NCI-H2171 treated with DMSO at 0.1 percent for 48 hours (cell line): ENCODE measurements around the gene TK2.

Experiments
- DNase-seq: peaks from one replicate; lab custom pipeline; 2025; lab: John Stamatoyannopoulos, UW

TK2 gene

GRCh38 chr16:66483689-66484452 is 66.1 kb downstream of the TK2 start:
- peak; percentile 71 for DNase-seq

DNA sequence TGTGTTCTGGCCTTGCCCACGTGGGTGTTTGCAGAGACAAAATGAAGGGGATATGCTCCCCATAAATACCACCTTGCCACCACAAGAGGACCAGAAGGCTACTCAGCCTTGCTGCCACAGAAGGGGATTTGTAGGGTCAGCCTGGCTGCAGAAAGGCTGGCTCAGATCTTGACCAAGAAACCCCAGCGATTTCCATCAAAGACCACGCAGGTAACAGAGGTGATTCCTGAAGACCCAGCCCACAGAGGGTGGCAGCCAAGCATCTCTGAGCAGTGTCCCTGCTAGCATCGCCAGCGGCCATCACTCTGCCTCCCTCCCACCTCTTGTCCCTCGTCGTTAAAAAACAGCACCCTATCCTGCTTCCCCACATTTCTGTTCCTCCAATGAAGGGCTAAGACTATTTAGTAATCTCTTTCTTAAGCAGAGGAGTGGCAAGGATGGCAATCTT is 68.0 kb downstream of the TK2 start:
- no peak for DNase-seq

- DNase-seq, result no peak
Observed at GRCh38 chr16:66481081-66481942, 68.6 kb downstream of the TK2 start.

DNA sequence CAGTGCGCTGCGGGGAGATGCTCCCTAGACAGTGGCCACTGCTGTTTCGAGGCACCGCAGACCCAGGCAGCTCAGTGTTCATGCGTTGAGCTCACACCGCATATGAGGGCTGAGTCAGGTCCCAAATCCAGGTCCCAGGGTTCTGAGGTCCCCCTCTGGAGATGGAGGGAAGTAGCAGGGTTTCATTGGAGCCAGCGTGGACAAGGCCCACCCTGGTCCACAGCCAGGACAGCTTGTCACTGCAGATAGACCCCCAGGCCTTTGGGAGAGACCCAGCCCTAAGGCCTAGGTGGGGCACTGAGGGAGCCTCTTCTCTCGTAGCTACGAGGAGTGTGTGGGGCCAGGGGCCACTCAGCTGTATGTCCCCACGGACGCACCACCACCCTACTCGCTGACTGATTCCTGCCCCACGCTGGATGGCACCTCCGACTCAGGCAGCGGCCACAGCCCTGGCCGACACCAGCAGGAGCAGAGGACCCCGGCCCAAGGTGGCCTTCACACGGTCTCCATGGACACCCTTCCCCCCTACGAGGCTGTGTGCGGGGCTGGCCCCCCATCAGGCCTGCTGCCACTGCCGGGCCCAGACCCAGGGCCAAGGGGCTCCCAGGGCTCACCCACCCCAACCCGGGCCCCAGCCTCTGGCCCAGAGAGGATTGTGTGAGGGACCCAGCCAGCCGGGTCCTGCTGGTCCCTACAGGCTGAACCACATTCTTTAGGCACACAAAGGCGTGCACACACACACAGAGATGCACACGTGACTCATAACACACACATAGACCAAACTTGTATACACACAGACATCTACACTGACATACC is 69.4 kb downstream of the TK2 start:
- no peak for DNase-seq

GRCh38 chr16:66479661-66480264 is 70.2 kb downstream of the TK2 start:
- no peak for DNase-seq

- DNase-seq, result peak; percentile 36
Observed at GRCh38 chr16:66478733-66479511, 71.0 kb downstream of the TK2 start.

- DNase-seq, result no peak
Observed at GRCh38 chr16:66477028-66477515, 72.8 kb downstream of the TK2 start.

DNA sequence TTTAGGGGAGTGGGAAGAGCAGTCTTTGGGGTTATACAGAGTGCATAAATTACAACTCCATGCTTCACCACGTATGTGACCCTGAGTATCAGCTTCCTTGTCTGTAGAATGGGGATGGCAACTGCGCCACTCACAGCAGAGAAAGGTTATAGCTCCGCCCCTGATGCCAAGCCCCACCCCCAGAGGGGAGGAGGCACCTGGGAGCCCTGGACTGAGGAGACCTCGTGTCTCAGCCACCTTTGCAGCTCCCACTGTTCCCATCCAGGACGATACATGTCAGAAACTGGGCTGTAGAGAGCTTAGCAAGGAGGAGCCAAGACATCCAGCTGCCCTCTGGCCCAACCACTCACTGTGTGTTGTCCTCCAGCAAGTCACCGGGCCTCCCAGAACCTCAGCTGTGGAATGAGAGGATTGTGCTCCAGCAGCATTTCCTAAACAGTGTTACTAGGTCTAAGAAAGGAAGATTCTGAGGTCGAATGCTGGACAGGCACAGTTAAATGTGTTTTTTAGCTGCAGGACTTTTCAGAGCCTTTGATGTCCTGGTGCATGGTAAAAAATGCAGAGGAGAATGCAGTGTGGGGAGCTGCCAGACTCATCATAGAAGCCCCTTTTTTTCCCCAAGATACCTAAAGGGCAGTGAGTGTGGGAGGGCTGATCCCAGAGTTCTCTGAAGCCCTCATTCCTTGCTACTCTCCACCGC is 73.4 kb downstream of the TK2 start:
- DNase-seq, result no peak

DNA sequence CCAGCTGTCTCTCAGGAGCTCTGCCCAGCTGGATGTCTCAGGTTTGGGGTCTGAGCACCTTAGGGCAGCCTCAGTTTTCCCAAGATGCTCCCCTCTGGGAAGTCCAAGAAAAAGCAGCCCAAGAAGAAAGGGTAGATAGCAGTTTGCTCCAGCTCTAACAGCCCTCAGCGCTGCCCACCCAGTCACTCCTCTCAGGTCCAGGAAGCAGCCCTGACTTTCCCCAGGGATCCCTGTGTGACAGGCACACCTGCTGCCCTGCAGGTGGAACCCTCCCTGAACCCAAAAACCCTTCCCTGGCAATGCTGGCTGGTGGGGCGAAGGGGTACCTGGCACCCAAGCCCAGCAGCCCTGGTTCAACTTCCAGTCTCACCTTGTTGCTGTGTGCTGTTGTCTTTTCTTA is 74.7 kb downstream of the TK2 start:
- DNase-seq, result peak; percentile 41

GRCh38 chr16:66474750-66475199 is 75.1 kb downstream of the TK2 start:
- DNase-seq, result peak; percentile 46

- no peak for DNase-seq
Observed at GRCh38 chr16:66473654-66474519, 76.0 kb downstream of the TK2 start.

- peak; percentile 60 for DNase-seq
Observed at GRCh38 chr16:66473051-66473571, 76.8 kb downstream of the TK2 start.

DNA sequence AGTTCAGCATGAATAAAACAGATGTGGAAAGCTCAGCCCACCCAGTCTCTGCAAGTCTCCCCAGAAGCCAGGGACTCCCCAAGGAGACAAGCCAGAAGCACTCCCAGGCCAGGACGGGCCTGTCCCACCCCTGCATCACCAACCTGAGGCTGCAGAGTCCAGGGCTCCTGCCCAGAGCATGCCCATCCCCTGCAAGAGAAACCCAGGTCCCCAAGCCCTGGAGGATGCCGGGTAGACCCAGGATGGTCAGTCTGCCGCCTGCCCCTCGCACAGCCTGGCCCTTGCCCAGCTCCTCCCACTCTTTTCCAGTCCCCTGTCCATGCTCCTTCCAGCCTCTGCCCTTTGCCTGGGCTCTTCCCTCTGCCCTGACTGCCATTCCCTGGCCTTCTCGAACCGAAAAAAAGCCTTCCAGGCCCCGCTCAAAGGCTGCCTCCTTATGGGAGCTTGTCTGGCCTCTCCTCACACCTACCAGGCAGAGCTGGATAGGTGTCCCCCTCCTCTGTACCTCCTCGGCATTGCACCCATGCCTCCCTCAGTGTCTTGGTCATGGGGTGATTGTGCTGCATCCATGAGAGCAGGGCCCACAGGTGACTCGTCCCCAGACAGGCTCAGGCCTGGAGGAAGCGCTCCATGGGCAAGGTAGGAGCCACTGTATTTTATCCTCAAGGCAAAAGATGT is 78.1 kb downstream of the TK2 start:
- no peak for DNase-seq

- DNase-seq, result no peak
Observed at GRCh38 chr16:66471264-66471663, 78.7 kb downstream of the TK2 start.

DNA sequence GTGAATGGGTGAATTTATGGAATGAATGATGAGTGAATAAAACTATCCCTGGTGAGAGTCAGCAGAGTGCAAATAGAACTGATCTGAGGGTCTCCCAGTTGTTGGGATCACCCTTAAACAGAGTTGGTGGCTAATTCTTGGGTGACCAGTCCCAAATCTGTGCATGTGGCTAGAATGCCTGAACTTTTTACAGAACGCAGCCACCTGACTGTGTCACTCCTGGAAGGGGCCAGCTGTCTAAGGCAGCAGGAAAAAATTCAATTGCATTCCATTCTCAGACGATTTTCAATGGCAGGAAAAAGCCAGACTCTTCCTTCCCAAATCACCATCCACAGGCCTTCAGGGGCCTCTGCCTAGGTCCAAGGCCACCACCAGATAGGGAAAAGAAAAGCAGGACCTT is 79.4 kb downstream of the TK2 start:
- no peak for DNase-seq

DNA sequence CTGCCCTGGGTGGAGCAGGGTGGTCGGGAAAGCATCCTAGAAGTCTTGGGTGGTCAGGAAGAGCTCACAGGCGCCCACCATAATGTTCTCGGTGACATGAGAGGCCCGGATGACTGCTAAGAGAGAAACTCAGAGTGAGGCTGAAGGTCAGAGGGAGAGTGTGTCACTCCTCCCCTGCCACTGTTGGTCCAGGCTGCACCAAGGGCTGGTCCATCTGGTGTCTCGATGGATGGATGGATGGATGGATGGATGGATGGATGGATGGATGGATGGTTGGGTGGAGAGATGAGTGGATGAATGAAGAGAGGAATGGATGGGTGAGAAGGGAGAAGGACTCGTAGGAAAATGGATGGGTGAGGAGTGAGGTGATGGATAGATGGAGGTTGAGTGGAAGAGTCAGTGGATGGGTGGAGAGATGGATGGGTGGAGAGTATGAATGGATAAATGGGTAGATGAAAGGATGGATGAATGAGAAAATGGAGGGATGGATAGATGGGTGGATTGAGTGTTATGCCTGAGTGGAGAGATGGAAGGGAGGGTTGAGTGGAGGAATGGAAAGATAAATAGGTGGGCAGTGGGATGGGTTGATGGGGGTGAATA is 79.9 kb downstream of the TK2 start:
- no peak for DNase-seq

DNA sequence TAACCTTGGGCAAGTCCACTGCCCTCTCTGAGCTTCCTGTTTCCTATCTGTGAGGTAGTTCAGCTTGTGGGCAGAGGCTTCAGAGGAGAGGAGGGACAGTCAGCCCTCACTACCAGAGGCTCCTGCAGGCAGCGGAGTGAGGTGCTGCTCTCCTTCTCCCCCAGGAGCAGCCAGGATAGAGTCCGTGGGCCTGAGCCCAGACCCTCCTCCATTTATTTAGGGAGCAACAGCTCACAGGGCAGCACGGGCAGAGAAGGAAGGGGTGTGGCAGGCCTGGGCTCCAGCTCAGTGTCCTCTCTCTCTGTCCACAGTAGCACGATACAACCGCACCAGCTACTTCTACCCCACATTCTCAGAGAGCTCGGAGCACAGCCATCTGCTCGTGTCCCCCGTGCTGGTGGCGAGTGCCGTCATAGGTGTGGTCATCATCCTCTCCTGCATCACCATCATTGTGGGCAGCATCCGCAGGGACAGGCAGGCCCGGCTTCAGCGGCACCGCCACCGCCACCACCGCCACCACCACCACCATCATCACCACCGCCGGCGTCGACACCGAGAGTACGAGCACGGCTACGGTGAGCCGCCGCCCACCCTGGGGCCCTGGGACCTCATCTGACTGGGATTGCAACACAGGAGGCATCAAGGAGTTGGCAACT is 80.5 kb downstream of the TK2 start:
- no peak for DNase-seq
